NCI-H82 treated with DMSO at 0.1 percent for 48 hours (cell line): ENCODE measurements around the gene RCN1.
"Not testable (repeated sequence)": the region's sequence is repeated elsewhere in the genome, so short reads cannot be mapped to it uniquely, and the experiment has no call there.

Source experiments
- DNase-seq: peaks from one replicate; lab custom pipeline; 2025; ENCODE audit not compliant: unreplicated experiment; lab: John Stamatoyannopoulos, UW

RCN1 gene

DNA sequence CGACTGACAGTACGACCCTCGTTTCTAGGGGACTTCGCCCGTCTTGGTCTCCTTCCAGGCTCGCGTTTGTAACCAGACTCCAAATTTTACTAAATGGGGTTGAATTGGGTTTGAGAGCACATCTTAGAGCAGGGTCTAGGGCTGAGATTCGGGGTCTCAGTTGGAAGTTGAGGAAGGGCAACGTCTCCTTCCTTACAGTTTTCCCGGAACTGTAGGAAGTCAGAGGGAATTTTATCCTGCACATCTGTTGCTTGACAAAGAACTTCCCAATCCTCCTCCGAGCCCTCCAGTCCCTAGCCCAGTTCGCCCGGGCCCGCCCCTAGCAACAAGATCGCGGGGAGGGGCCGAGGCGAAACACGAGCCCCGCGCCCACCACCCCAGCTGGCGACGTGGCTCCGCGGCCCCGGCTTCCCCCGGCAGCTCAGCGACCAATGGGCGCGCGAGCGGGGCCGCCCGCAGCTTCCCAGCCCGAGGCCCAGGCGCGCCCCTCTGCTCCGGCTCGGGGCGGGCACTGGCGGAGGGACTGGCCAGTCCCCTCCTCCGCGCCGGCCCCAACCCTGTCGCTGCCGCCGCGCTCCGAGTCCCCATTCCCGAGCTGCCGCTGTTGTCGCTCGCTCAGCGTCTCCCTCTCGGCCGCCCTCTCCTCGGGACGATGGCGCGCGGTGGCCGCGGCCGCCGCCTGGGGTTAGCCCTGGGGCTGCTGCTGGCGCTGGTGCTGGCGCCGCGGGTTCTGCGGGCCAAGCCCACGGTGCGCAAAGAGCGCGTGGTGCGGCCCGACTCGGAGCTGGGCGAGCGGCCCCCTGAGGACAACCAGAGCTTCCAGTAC is at the start of gene RCN1:
Gene RCN1, plus strand, starts transcription at position 530 of the 826 bp plus-strand sequence. Its CDS starts 123 bp downstream, at position 653.
- peak; percentile 77 for DNase-seq

DNA sequence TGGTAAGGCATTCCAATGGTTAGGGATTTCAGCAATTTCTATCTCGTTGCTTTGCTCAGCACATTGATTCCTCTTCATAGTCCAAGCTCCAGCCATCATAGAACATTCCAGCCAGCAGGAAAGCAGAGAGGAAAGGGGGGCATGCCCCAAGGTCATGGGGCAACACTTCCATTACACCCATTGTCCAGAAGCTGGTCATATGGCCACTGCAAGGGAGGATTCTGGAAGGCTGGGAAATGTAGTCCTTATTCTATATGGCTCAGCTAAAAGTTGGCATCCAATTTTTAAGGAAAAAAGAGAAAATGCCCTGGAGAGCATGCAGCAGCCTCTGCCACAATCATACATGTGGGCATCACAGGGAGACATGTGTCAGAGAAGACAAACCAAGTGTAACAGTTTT is 47.1 kb upstream of the RCN1 start:
- no peak for DNase-seq

GRCh38 chr11:32044158-32044863 is 46.6 kb upstream of the RCN1 start:
- no peak for DNase-seq

DNA sequence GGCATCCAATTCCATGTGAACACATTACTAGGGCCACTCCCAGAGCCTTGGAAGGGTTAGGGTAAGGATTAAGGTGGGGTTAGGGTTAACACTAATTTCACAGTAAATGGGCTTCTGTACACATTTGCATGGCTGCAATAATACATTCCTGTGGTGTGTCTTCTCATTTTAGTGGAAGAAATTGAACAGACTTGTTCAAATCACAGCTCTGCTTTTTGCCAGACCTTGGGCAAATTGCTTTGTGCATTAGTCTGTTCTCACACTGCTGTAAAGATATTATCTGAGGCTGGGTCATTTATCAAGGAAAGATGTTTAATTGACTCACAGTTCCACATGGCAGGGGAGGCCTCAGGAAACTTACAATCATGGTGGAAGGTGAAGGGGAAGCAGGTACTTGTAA is 45.4 kb upstream of the RCN1 start:
- DNase-seq = no peak

GRCh38 chr11:32050264-32050663 is 40.6 kb upstream of the RCN1 start:
- DNase-seq = no peak

- DNase-seq = peak; percentile 22
Measured at GRCh38 chr11:32052215-32052614, 38.7 kb upstream of the RCN1 start.

DNA sequence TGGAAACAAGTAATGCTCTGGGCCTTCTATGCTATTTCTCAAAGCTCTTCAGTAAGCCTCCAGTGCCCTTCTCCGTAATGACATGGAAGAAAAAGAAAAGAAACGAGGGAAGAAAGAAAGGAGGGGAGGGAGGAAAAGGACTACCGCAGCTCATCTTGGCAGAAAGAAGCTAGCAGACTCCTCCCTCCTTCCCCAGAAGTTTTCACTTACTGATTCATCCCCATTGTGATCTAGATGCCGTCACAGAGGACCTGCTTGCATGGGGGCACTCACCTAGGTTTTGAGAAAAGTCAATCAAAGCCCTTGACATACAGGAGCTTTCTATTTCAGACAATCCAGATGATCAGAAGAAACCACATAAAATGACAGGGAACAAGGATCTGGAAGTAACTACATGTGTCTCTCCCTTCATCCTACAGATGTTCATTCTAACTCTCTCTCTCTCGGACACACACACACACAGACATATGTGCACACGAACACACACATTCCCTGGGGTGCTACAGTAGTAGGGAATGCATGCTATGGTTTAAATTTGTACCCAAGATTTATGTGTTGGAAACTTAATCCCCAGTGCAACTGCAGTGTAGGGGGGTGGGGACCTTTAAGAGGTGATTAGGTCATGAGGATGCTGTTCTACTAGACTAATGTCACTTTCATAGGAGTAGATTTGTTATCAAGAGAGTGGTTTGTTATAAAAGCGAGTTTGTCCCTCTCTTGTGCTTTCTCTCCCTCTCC is 37.6 kb upstream of the RCN1 start:
- no peak for DNase-seq

DNA sequence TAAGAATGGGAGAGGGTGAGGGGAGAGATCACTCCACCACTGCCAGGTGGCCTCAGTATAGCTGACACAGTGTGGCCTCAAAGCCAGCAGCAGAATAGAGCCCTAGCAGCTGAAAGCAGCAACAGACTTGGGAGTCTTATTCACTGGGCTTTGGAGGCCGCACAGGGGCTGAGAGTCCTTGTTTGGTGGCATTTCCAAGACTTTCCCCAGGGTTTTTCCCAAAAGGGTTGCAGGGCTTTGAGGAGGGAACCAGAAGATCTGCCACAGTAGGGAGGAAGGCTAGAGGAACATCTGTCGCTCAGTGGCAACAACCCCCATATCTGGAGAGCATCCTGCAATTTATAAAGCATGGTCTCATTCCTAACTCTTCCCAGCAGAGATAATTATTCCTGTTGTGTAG is 35.0 kb upstream of the RCN1 start:
- DNase-seq = no peak

- no peak for DNase-seq
Measured at GRCh38 chr11:32056438-32056837, 34.4 kb upstream of the RCN1 start.

DNA sequence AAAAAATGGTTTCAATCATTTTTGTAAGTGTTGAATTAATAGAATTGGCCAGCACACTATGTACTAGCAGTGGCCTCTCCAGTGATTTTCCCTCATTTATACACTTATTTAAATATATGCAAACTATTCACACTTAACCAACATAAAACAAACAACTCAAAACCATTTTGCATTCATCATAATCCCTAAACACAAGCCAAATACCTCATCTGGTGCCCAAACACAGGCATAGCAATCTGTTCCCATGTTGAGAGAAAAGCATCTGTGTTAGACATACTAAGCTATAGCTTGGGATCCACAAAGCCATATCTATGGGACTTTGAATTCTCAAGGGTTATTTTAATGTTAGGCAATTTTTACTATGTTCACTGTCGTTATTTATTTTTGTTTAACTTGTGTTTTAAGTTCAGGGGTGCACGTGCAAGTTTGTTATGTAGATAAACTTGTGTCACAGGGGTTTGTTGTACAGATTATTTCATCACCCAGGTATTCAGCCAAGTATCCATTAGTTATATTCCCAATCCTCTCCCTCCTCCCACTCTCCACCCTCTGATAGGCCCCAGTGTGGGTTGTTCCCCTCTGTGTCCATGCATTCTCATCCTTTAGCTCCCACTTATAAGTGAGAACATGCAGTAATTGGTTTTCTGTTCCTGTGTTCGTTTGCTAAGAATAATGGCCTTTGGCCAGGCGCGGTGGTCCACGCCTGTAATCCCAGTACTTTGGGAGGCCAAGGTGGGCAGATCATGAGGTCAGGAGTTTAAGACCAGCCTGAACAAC is 31.0 kb upstream of the RCN1 start:
- no peak for DNase-seq

DNA sequence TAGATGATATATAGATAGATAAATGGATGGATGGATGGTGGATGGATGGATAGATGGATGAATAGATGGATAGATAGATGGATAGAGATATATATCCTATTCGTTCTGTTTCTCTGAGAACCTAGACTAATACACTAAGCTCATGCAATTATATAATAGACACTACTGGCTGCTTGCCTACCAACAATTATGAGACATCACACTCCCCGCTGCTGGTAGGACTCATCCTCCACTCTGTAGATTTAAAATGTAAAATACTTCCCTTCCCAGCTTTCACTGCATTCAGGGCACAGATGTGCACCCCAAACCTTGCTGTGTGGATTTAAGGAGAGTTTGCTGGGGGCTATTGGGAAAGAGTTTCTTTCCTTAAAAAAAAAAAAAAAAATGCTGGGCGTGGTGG is 28.3 kb upstream of the RCN1 start:
- no peak for DNase-seq

- not testable (repeated sequence) for DNase-seq
Measured at GRCh38 chr11:32063031-32063430, 27.8 kb upstream of the RCN1 start.

DNA sequence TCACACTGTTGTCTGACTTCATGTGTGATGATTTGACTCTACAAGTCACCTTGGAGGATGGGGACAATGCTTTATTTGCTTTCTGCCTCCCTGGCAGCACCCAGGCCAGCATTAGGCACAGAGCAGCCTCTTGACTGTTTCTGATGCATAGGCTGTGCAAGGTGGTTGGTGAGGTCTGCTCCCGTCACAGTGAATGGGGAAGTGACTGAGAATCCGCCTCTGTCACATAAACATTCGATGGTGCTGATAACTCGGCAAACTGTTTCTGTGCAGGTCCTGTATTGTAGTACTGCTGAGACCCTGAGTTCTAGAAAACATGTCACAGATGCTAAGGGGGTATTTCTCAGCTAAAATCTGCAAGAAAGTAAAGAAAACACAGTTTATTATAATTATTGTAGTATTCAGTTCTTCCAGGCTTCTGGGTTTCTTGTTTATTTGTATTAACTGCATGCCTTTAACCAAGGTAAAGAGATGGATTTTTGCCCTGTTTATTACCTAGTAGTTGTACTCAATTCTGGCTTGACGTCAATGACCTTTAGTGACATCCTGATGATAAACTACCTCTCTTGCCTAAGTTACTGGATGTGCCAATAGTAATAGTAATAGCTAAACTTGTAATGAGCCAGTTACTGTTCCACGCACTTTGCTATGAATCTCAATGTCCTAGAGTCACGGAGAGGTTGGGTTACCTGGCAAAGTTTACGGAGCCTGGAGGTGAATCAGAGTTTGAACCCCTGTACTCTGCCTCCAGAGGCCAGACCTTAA is 24.8 kb upstream of the RCN1 start:
- DNase-seq = no peak

GRCh38 chr11:32068134-32068870 is 22.6 kb upstream of the RCN1 start:
- DNase-seq = no peak

DNA sequence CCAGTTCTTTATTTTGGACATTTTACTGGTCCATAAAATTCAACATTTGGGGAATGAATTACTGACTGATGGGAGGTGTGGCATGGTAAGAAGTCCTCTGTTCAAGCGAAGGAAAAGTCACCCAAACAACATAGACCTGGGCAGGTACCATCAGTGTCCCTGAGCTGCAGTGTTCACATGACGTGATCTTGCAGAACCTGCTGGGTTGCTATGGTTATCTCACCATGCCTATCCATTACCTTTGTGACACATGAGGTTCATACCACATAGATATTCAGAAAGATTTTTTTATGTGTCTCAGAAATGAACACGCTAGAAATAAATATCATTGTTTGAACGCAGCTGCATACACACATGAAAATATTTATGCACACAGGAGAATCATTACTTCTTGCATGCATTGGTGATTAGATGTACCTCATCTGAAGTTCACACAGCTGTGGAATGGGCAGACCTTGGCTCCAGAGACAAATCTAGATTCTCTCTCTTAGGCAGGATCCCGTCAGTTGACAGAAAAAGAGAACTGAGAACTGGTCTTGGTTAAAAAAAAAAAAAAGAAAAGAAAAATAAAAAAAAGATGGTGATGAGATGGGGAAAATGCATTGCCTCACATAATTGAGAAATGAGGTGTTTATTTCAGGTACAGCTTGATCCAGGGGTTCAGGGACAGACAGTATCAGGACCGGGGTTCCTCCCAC is 21.4 kb upstream of the RCN1 start:
- DNase-seq = no peak

- DNase-seq = no peak
Measured at GRCh38 chr11:32070692-32071091, 20.2 kb upstream of the RCN1 start.

DNA sequence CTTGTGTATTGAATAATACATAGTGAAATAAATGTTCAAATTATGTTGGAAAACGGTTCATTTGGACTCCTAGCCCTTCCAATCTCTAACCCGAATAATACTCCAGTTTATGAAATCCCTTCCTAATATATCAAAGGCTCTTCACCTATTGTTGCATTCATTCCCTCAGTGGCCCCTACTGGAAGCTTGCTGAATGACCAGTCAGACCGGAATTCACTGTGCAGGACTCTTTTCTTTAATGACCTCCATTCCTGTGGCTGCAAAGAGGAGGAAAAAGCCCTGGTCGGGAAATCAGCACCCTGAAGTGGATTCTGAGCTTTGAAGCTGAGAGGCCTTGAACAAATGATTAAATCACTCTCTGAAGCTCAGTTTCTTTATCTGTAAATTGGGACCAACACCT is 19.1 kb upstream of the RCN1 start:
- peak; percentile 17 for DNase-seq

GRCh38 chr11:32072872-32073643 is 17.8 kb upstream of the RCN1 start:
- peak; percentile 79 for DNase-seq
